NB4 (cell line): Measurements from ENCODE around the gene AP1M2.

Experiments used
- CTCF ChIP-seq: IDR thresholded peaks from one replicate; pipeline ENCODE4 v1.5.1; 2012; ENCODE audit warnings: low read depth, low read length
- POLR2A ChIP-seq: IDR thresholded peaks from 2 replicates; pipeline ENCODE4 v1.6.1; 2011; ENCODE audit warnings: mild to moderate bottlenecking; ENCODE audit not compliant: insufficient read length; ENCODE audit errors: extremely low read depth

- peak; percentile 35 for TF ChIP-seq CTCF
- TF ChIP-seq POLR2A, result peak; percentile 99
Measured at GRCh38 chr19:10565567-10566407, 21.3 kb downstream of the AP1M2 start, which contains the start of gene KRI1.
